ENCODE measurements around the gene CASP9. TPM values are rescaled to one million over a fixed set of nuclear protein-coding genes. Genes with fewer than 3 reads are reported as not detected.

The CASP9 gene
- total RNA-seq, 6 experiments from 2014 or later: 2.3 to 9.0 (median 8.2) TPM

GRCh38 chr1:15456313-15456954 is 67.6 kb downstream of the CASP9 start, which contains the start of gene CELA2A:
Gene CELA2A (plus strand): TSS chr1:15456732. CDS start chr1:15456754, 22 bp downstream.
- no peak for DNase-seq
- H3K4me1 ChIP-seq: no peaks in the 10 kb centered on the region
- no peak for ATAC-seq
- intact Hi-C loops (cut with DNase I): no loop called here
- H3K27ac ChIP-seq: no peak within 1 kb of the TSS
- H3K9me3 ChIP-seq: no peaks in the 10 kb centered on the region
- WGBS (ENCODE audit: insufficient coverage, low coverage, low lambda C conversion rate, missing lambda C conversion rate): 82% methylated on average over 5 of the region's 8 CpGs
- H3K36me3 ChIP-seq: no peaks in the 10 kb centered on the region
- TF ChIP-seq CTCF (IDR thresholded peaks at IDR 0.05): no peak
- no peak for TF ChIP-seq POLR2A (IDR thresholded peaks at IDR 0.05)
- no peaks in the 10 kb centered on the region for H3K27me3 ChIP-seq
- no peak within 1 kb of the TSS for H3K4me3 ChIP-seq

GRCh38 chr1:15455522-15455921 is 68.5 kb downstream of the CASP9 start:
- Histone ChIP-seq H3K9me3 (no peaks in the 10 kb centered on the region), H3K4me1 (no peaks in the 10 kb centered on the region), H3K27me3 (no peaks in the 10 kb centered on the region), H3K4me3 (no peak overlapping the region), H3K36me3 (no peaks in the 10 kb centered on the region), H3K27ac (no peak overlapping the region)
- TF ChIP-seq POLR2A (IDR thresholded peaks at IDR 0.05): no peak
- TF ChIP-seq CTCF (IDR thresholded peaks at IDR 0.05): no peak
- ATAC-seq: no peak
- WGBS (ENCODE audit: insufficient coverage, low coverage, low lambda C conversion rate, missing lambda C conversion rate): 78% methylated on average over 4 of the region's 6 CpGs
- intact Hi-C loops (cut with DNase I): no loop called here
- DNase-seq: no peak

- H3K27ac ChIP-seq: no peak overlapping the region
- no peaks in the 10 kb centered on the region for H3K36me3 ChIP-seq
- intact Hi-C loops (cut with DNase I): no loop called here
- ATAC-seq (no peak), DNase-seq (no peak)
- H3K4me1 ChIP-seq: no peaks in the 10 kb centered on the region
- no peaks in the 10 kb centered on the region for H3K9me3 ChIP-seq
- H3K4me3 ChIP-seq: no peak overlapping the region
- TF ChIP-seq POLR2A (IDR thresholded peaks at IDR 0.05): no peak
- 51% methylated on average over 3 of the region's 3 CpGs for WGBS (ENCODE audit: insufficient coverage, low coverage, low lambda C conversion rate, missing lambda C conversion rate)
- H3K27me3 ChIP-seq: no peaks in the 10 kb centered on the region
Measured at GRCh38 chr1:15454256-15454655, 69.8 kb downstream of the CASP9 start.

- no peak overlapping the region for H3K27ac ChIP-seq
- ATAC-seq: no peak
- H3K9me3 ChIP-seq: no peaks in the 10 kb centered on the region
- intact Hi-C loops (cut with DNase I): no loop called here
- no peak overlapping the region for H3K4me3 ChIP-seq
- no peaks in the 10 kb centered on the region for H3K27me3 ChIP-seq
- DNase-seq: no peak
- 75% methylated on average over 11 of the region's 11 CpGs for WGBS (ENCODE audit: insufficient coverage, low coverage, low lambda C conversion rate, missing lambda C conversion rate)
- H3K4me1 ChIP-seq: no peaks in the 10 kb centered on the region
- TF ChIP-seq CTCF (IDR thresholded peaks at IDR 0.05) (no peak), POLR2A (IDR thresholded peaks at IDR 0.05) (no peak)
- H3K36me3 ChIP-seq: no peaks in the 10 kb centered on the region
Measured at GRCh38 chr1:15453734-15454133, 70.3 kb downstream of the CASP9 start.

- Histone ChIP-seq H3K9me3 (no peaks in the 10 kb centered on the region), H3K4me3 (no peak overlapping the region), H3K27ac (no peak overlapping the region), H3K27me3 (no peaks in the 10 kb centered on the region), H3K4me1 (no peaks in the 10 kb centered on the region), H3K36me3 (no peaks in the 10 kb centered on the region)
- DNase-seq: no peak
- ATAC-seq: no peak
- intact Hi-C loops (cut with DNase I): no loop called here
- WGBS (ENCODE audit: insufficient coverage, low coverage, low lambda C conversion rate, missing lambda C conversion rate): 81% methylated on average over 10 of the region's 10 CpGs
- no peak for TF ChIP-seq POLR2A (IDR thresholded peaks at IDR 0.05)
Measured at GRCh38 chr1:15452866-15453571, 71.0 kb downstream of the CASP9 start.
